H9 (cell line): Measurements from ENCODE around the gene CYTH4. TPM values are rescaled to one million over a fixed set of nuclear protein-coding genes. Genes with fewer than 3 reads are reported as not detected.

Source experiments
- DNase-seq: peaks from one replicate; pipeline ENCODE4 v3.0.0-alpha.2; 2017
- H2AFZ ChIP-seq: one replicate; pipeline ENCODE4 v1.6.1; 2013; ENCODE audit warnings: mild to moderate bottlenecking, low read length, control low read depth, moderate library complexity
- H2AK5ac ChIP-seq: 2 replicates; pipeline ENCODE4 v1.6.1; 2013; ENCODE audit warnings: low read length, control low read depth, mixed read lengths; ENCODE audit not compliant: insufficient read length
- H2BK120ac ChIP-seq: one replicate; pipeline ENCODE4 v1.6.1; 2013; ENCODE audit warnings: low read depth, mild to moderate bottlenecking, low read length, control low read depth, inconsistent platforms; ENCODE audit not compliant: poor library complexity, severe bottlenecking
- H2BK12ac ChIP-seq: 2 replicates; pipeline ENCODE4 v1.6.1; 2013; ENCODE audit warnings: low read length, control low read depth, mixed read lengths, low read depth; ENCODE audit not compliant: insufficient read length
- H2BK15ac ChIP-seq: 2 replicates; pipeline ENCODE4 v1.6.1; 2013; ENCODE audit warnings: low read depth, low read length, control low read depth
- H2BK20ac ChIP-seq: one replicate; pipeline ENCODE4 v1.6.1; 2013; ENCODE audit warnings: low read depth, mild to moderate bottlenecking, low read length, control low read depth, inconsistent platforms; ENCODE audit not compliant: poor library complexity, severe bottlenecking
- H2BK5ac ChIP-seq: 2 replicates; pipeline ENCODE4 v1.6.1; 2013; ENCODE audit warnings: low read length, control low read depth, mixed read lengths; ENCODE audit not compliant: insufficient read length
- H3K14ac ChIP-seq: 2 replicates; pipeline ENCODE4 v1.6.1; 2013; ENCODE audit warnings: low read length, control low read depth; ENCODE audit not compliant: insufficient read depth
- H3K18ac ChIP-seq: 2 replicates; pipeline ENCODE4 v1.6.1; 2013; ENCODE audit warnings: low read depth, mild to moderate bottlenecking, mixed read lengths, low read length, control low read depth; ENCODE audit not compliant: insufficient read length
- H3K23ac ChIP-seq: 2 replicates; pipeline ENCODE4 v1.6.1; 2013; ENCODE audit warnings: low read length, control low read depth, mixed read lengths, low read depth; ENCODE audit not compliant: insufficient read length
- H3K23me2 ChIP-seq: 2 replicates; pipeline ENCODE4 v1.6.1; 2013; ENCODE audit warnings: low read depth, mild to moderate bottlenecking, mixed read lengths, low read length, control low read depth; ENCODE audit not compliant: insufficient read length, poor library complexity, severe bottlenecking
- H3K27ac ChIP-seq: 2 replicates; pipeline ENCODE4 v1.5.1; 2013; ENCODE audit warnings: low read length, control low read depth, mixed read lengths, low read depth; ENCODE audit not compliant: insufficient read length
- H3K27me3 ChIP-seq: 2 replicates; pipeline ENCODE4 v1.6.1; 2013; ENCODE audit warnings: low read length, control low read depth, inconsistent platforms; ENCODE audit not compliant: insufficient read depth
- H3K4ac ChIP-seq: 2 replicates; pipeline ENCODE4 v1.6.1; 2013; ENCODE audit warnings: low read depth, mild to moderate bottlenecking, control low read depth, inconsistent platforms, low read length, moderate library complexity
- H3K4me1 ChIP-seq: 2 replicates; pipeline ENCODE4 v1.6.1; 2013; ENCODE audit warnings: low read length, control low read depth, inconsistent platforms; ENCODE audit not compliant: insufficient read depth
- H3K4me2 ChIP-seq: 2 replicates; pipeline ENCODE4 v1.6.1; 2013; ENCODE audit warnings: low read length, control low read depth, mixed read lengths; ENCODE audit not compliant: insufficient read length, insufficient read depth
- H3K56ac ChIP-seq: 2 replicates; pipeline ENCODE4 v1.6.1; 2013; ENCODE audit warnings: low read depth, mild to moderate bottlenecking, mixed read lengths, low read length, control low read depth; ENCODE audit not compliant: insufficient read length
- H3K79me1 ChIP-seq: 2 replicates; pipeline ENCODE4 v1.6.1; 2013; ENCODE audit warnings: low read depth, mild to moderate bottlenecking, moderate library complexity, low read length, control low read depth, inconsistent platforms; ENCODE audit not compliant: insufficient read depth, poor library complexity, severe bottlenecking
- H3K79me2 ChIP-seq: 2 replicates; pipeline ENCODE4 v1.6.1; 2013; ENCODE audit warnings: low read length, control low read depth, inconsistent platforms; ENCODE audit not compliant: insufficient read depth
- H3K9ac ChIP-seq: 2 replicates; pipeline ENCODE4 v1.6.1; 2013; ENCODE audit warnings: low read length, control low read depth, mixed read lengths; ENCODE audit not compliant: insufficient read length; ENCODE audit errors: extremely low read depth
- H3K9me3 ChIP-seq: one replicate; pipeline ENCODE4 v1.6.1; 2013; ENCODE audit warnings: low read depth, low read length, inconsistent platforms; ENCODE audit not compliant: control insufficient read depth
- H3T11ph ChIP-seq: one replicate; pipeline ENCODE4 v1.6.1; 2013; ENCODE audit warnings: mild to moderate bottlenecking, low read length, control low read depth, inconsistent platforms
- H4K20me1 ChIP-seq: one replicate; pipeline ENCODE4 v1.6.1; 2013; ENCODE audit not compliant: control insufficient read depth, insufficient read length, insufficient read depth
- H4K5ac ChIP-seq: 2 replicates; pipeline ENCODE4 v1.6.1; 2013; ENCODE audit warnings: low read depth, mild to moderate bottlenecking, mixed read lengths, low read length, control low read depth; ENCODE audit not compliant: insufficient read length
- H4K8ac ChIP-seq: replicated peaks from 2 replicates; pipeline ENCODE4 v1.6.1; 2013; ENCODE audit warnings: low read length, control low read depth, mixed read lengths, low read depth; ENCODE audit not compliant: insufficient read length
- H4K91ac ChIP-seq: 2 replicates; pipeline ENCODE4 v1.6.1; 2013; ENCODE audit warnings: low read depth, mild to moderate bottlenecking, moderate library complexity, mixed read lengths, low read length, control low read depth; ENCODE audit not compliant: insufficient read length
- H3K27ac Mint-ChIP-seq, 3 experiments: 2 replicates in 2 of 3; 3 replicates in 1 of 3; pipeline ENCODE4 v1.8.0; 2020 to 2021; ENCODE audit warnings: mixed read lengths in 3 of 3, mild to moderate bottlenecking in 1 of 3, moderate library complexity in 1 of 3
- H3K27me3 Mint-ChIP-seq: 2 replicates; pipeline ENCODE4 v1.8.0; 2021; ENCODE audit warnings: low read depth, mild to moderate bottlenecking, moderate library complexity, mixed read lengths
- H3K36me3 Mint-ChIP-seq, 3 experiments: 2 replicates in 2 of 3; 3 replicates in 1 of 3; pipeline ENCODE4 v1.8.0; 2020 to 2021; ENCODE audit warnings: low read depth in 3 of 3, mixed read lengths in 3 of 3; ENCODE audit not compliant: insufficient read depth in 1 of 3
- H3K4me1 Mint-ChIP-seq, 2 experiments: 2 replicates each; pipeline ENCODE4 v1.8.0; 2020; ENCODE audit warnings: mixed read lengths in 2 of 2
- H3K4me3 Mint-ChIP-seq, 2 experiments: 2 replicates in 1 of 2; 3 replicates in 1 of 2; pipeline ENCODE4 v1.8.0; 2020 to 2021; ENCODE audit warnings: mild to moderate bottlenecking in 2 of 2, mixed read lengths in 2 of 2, moderate library complexity in 1 of 2
- H3K9me3 Mint-ChIP-seq, 2 experiments: 2 replicates in 1 of 2; 3 replicates in 1 of 2; pipeline ENCODE4 v1.8.0; 2020; ENCODE audit warnings: mild to moderate bottlenecking in 2 of 2, mixed read lengths in 2 of 2, moderate library complexity in 1 of 2
- CTCF ChIP-seq: fragments of 200-600 bp; sonication (generic); conservative IDR thresholded peaks from 3 replicates; pipeline ENCODE4 v1.8.0; 2021; ENCODE audit warnings: antibody characterized with exemption, mild to moderate bottlenecking
- WGBS: extraction: QIAGEN DNeasy Blood & Tissue Kit; methylation state at CpG from one replicate; pipeline ENCODE4 v1.1.7; 2013; ENCODE audit warnings: missing lambda C conversion rate, low lambda C conversion rate, mixed read lengths; ENCODE audit not compliant: insufficient read length; ENCODE audit errors: extremely low coverage; 5-methylcytosine and 5-hydroxymethylcytosine counted together
- total RNA-seq: library from RNA; stranded (reverse); gene quantifications from 2 replicates; pipeline ENCODE4 v1.2.1, GENCODE V29; 2021

CYTH4 gene
- total RNA-seq, 1 experiment from 2014 or later, result not detected

- H3K27me3 ChIP-seq, result no peaks in the 10 kb centered on the region
- no peaks in the 10 kb centered on the region for H4K20me1 ChIP-seq
- no peak overlapping the region; a peak in 1 of 7 replicates for H3K27ac Mint-ChIP-seq
- H3K4ac ChIP-seq, result no peak overlapping the region
- no peaks in the 10 kb centered on the region for H3K79me2 ChIP-seq
- H3K4me1 Mint-ChIP-seq, result peaks cover 7 to 30% of the 10 kb centered on the region in 2 experiments; a peak in 3 of 4 replicates
- H2AFZ ChIP-seq, result no peak overlapping the region
- H3K9me3 ChIP-seq, result no peaks in the 10 kb centered on the region
- no peak overlapping the region for H2BK120ac ChIP-seq
- H4K5ac ChIP-seq, result no peak overlapping the region
- no CpG with 5 or more reads among the region's 18 CpGs for WGBS
- no peak for TF ChIP-seq CTCF
- no peak overlapping the region for H2BK5ac ChIP-seq
- H3K4me3 Mint-ChIP-seq, result no peak overlapping the region
- no peak overlapping the region for H3K23ac ChIP-seq
- no peak overlapping the region for H4K91ac ChIP-seq
- H2BK12ac ChIP-seq, result no peak overlapping the region
- H3K4me1 ChIP-seq, result no peaks in the 10 kb centered on the region; the same call in 1 of the 2 replicates
- H3K36me3 Mint-ChIP-seq, result no peaks in the 10 kb centered on the region; a peak in 1 of 7 replicates
- no peak overlapping the region for H3K18ac ChIP-seq
- no peak overlapping the region for H3K27ac ChIP-seq
- no peak overlapping the region for H3K56ac ChIP-seq
- H2AK5ac ChIP-seq, result no peak overlapping the region
- no peak overlapping the region for H4K8ac ChIP-seq
- no peak overlapping the region for H3K4me2 ChIP-seq
- no peak overlapping the region for H2BK20ac ChIP-seq
- no peaks in the 10 kb centered on the region for H3K79me1 ChIP-seq
- no peak overlapping the region for H3T11ph ChIP-seq
- H3K9ac ChIP-seq, result no peak overlapping the region
- peaks cover 5 to 7% of the 10 kb centered on the region in 2 experiments; a peak in 3 of 5 replicates for H3K9me3 Mint-ChIP-seq
- H3K27me3 Mint-ChIP-seq, result peaks cover 20% of the 10 kb centered on the region
- DNase-seq, result peak; percentile 55
- no peaks in the 10 kb centered on the region for H3K23me2 ChIP-seq
- no peak overlapping the region for H2BK15ac ChIP-seq
- no peak overlapping the region for H3K14ac ChIP-seq
These were observed 13.0 kb downstream of the CYTH4 start for GRCh38 chr22:37295213-37295886.
